ENCODE results near the gene STK32A.
"Not testable (repeated sequence)": the region's sequence is repeated elsewhere in the genome, so short reads cannot be mapped to it uniquely, and the experiment has no call there.

The STK32A gene

GRCh38 chr5:147223948-147224791, 10.7 kb upstream of the STK32A start:
- TF ChIP-seq JUND (IDR thresholded peaks at IDR 0.05; ENCODE audit: low read depth) = no peak
- in situ Hi-C loops (cut with HindIII; ENCODE audit: low pct_unique_long_range_greater_than_20kb, low sequenced_read_pairs) = no loop called here
- peak; percentile 62 to 71 for DNase-seq (ENCODE audit: low read depth in 1 of 2, low spot score in 1 of 2)

- no peak for TF ChIP-seq JUND (IDR thresholded peaks at IDR 0.05; ENCODE audit: low read depth)
- in situ Hi-C loops (cut with HindIII; ENCODE audit: low pct_unique_long_range_greater_than_20kb, low sequenced_read_pairs) = no loop called here
- no peak for DNase-seq (ENCODE audit: low read depth in 1 of 2, low spot score in 1 of 2)
Observed at GRCh38 chr5:147225938-147226337, 8.9 kb upstream of the STK32A start.

- in situ Hi-C loops (cut with HindIII; ENCODE audit: low pct_unique_long_range_greater_than_20kb, low sequenced_read_pairs) = no loop called here
- no peak for TF ChIP-seq JUND (IDR thresholded peaks at IDR 0.05; ENCODE audit: low read depth)
Observed at GRCh38 chr5:147226512-147226911, 8.3 kb upstream of the STK32A start.

GRCh38 chr5:147234239-147234824, 494 bp upstream of the STK32A start:
- in situ Hi-C loops (cut with HindIII; ENCODE audit: low pct_unique_long_range_greater_than_20kb, low sequenced_read_pairs) = no loop called here
- TF ChIP-seq JUND (IDR thresholded peaks at IDR 0.05; ENCODE audit: low read depth) = no peak
- no peak for DNase-seq (ENCODE audit: low read depth in 1 of 2, low spot score in 1 of 2)

More at GRCh38 chr5:147226512-147226911, 8.3 kb upstream of the STK32A start:
- no peak for DNase-seq (ENCODE audit: low read depth in 1 of 2, low spot score in 1 of 2)

GRCh38 chr5:147240266-147240985, 5.6 kb downstream of the STK32A start:
- DNase-seq (ENCODE audit: low read depth in 1 of 2, low spot score in 1 of 2) = no peak
- in situ Hi-C loops (cut with HindIII; ENCODE audit: low pct_unique_long_range_greater_than_20kb, low sequenced_read_pairs) = no loop called here

GRCh38 chr5:147243238-147243637, 8.4 kb downstream of the STK32A start:
- in situ Hi-C loops (cut with HindIII; ENCODE audit: low pct_unique_long_range_greater_than_20kb, low sequenced_read_pairs) = not testable (repeated sequence)

More at GRCh38 chr5:147240266-147240985, 5.6 kb downstream of the STK32A start:
- no peak for TF ChIP-seq JUND (IDR thresholded peaks at IDR 0.05; ENCODE audit: low read depth)

GRCh38 chr5:147245381-147246165, 10.7 kb downstream of the STK32A start:
- TF ChIP-seq JUND (IDR thresholded peaks at IDR 0.05; ENCODE audit: low read depth) = no peak
- DNase-seq (ENCODE audit: low read depth in 1 of 2, low spot score in 1 of 2) = no peak
- in situ Hi-C loops (cut with HindIII; ENCODE audit: low pct_unique_long_range_greater_than_20kb, low sequenced_read_pairs) = no loop called here

More at GRCh38 chr5:147243238-147243637, 8.4 kb downstream of the STK32A start:
- not testable (repeated sequence) for DNase-seq (ENCODE audit: low read depth in 1 of 2, low spot score in 1 of 2)

GRCh38 chr5:147248561-147248960, 13.7 kb downstream of the STK32A start:
- no peak for TF ChIP-seq JUND (IDR thresholded peaks at IDR 0.05; ENCODE audit: low read depth)
- DNase-seq (ENCODE audit: low read depth in 1 of 2, low spot score in 1 of 2) = no peak
- in situ Hi-C loops (cut with HindIII; ENCODE audit: low pct_unique_long_range_greater_than_20kb, low sequenced_read_pairs) = no loop called here

- TF ChIP-seq JUND (IDR thresholded peaks at IDR 0.05; ENCODE audit: low read depth) = no peak
- DNase-seq (ENCODE audit: low read depth in 1 of 2, low spot score in 1 of 2) = no peak
- in situ Hi-C loops (cut with HindIII; ENCODE audit: low pct_unique_long_range_greater_than_20kb, low sequenced_read_pairs) = no loop called here
Observed at GRCh38 chr5:147259837-147260236, 25.0 kb downstream of the STK32A start.

GRCh38 chr5:147267082-147267832, 32.4 kb downstream of the STK32A start:
- in situ Hi-C loops (cut with HindIII; ENCODE audit: low pct_unique_long_range_greater_than_20kb, low sequenced_read_pairs) = no loop called here
- no peak for DNase-seq (ENCODE audit: low read depth in 1 of 2, low spot score in 1 of 2)
- TF ChIP-seq JUND (IDR thresholded peaks at IDR 0.05; ENCODE audit: low read depth) = no peak

- no peak for DNase-seq (ENCODE audit: low read depth in 1 of 2, low spot score in 1 of 2)
- no peak for TF ChIP-seq JUND (IDR thresholded peaks at IDR 0.05; ENCODE audit: low read depth)
- in situ Hi-C loops (cut with HindIII; ENCODE audit: low pct_unique_long_range_greater_than_20kb, low sequenced_read_pairs) = no loop called here
Observed at GRCh38 chr5:147276497-147276896, 41.7 kb downstream of the STK32A start.

All from T47D (cell line).